Dermis blood vessel endothelial cell (primary cell): ENCODE data around the gene CCDC88B. TPM values are rescaled to one million over a fixed set of nuclear protein-coding genes. Genes with fewer than 3 reads are reported as not detected.
"Not testable (repeated sequence)": the region's sequence is repeated elsewhere in the genome, so short reads cannot be mapped to it uniquely, and the experiment has no call there.

Experiments
- DNase-seq: peaks from one replicate; pipeline ENCODE4 v3.0.0; 2010
- total RNA-seq: library from RNA; depleted of rRNA; stranded (reverse); fragments of >200 nt; gene quantifications from 2 replicates; pipeline ENCODE4 v1.2.3, GENCODE V29; 2014

CCDC88B gene
- total RNA-seq, 1 donor from 2014 or later: 1.2 TPM

DNA sequence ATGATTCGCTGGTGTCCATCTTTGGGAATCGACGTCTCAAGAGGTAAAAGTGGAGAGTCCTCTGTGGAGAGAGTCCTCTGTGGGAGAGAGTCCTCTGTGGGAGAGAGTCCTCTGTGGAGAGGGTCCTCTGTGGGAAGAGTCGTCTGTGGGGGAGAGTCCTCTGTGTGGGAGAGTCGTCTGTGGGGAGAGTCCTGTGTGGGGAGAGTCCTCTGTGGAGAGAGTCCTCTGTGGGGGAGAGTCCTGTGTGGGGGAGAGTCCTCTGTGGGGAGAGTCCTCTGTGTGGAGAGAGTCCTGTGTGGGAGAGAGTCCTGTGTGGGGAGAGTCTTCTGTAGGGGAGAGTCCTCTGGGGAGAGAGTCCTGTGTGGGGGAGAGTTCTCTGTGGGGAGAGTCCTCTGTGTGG lies 19.0 kb upstream of the CCDC88B start:
- DNase-seq: no peak

DNA sequence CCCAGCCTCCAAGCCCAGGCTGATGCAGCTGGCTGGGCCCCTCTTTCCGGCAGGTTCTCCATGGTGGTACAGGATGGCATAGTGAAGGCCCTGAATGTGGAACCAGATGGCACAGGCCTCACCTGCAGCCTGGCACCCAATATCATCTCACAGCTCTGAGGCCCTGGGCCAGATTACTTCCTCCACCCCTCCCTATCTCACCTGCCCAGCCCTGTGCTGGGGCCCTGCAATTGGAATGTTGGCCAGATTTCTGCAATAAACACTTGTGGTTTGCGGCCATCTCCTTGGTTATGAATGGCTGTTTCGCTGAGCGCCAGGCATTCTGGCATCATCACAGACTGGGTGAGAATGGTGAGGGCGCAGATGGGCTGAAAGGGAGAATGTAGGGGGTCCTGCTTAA lies 18.5 kb upstream of the CCDC88B start:
- no peak for DNase-seq

DNA sequence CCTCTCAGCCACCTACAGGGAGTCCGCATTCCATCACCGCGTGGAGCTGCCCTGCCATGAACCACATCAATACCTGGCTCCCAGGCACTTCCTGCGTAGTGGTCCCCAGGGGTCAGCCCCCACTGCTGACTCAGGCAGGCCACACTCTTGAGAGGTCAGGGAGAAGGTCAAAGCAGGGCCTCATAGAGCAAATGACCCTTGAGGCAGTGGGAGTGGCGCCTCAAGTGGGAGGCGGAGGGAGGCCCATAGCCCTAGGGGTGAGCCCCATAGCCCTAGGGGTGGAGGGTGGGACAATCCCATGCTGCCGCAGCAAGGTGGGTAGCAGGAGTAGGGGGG lies 17.1 kb upstream of the CCDC88B start:
- no peak for DNase-seq

DNA sequence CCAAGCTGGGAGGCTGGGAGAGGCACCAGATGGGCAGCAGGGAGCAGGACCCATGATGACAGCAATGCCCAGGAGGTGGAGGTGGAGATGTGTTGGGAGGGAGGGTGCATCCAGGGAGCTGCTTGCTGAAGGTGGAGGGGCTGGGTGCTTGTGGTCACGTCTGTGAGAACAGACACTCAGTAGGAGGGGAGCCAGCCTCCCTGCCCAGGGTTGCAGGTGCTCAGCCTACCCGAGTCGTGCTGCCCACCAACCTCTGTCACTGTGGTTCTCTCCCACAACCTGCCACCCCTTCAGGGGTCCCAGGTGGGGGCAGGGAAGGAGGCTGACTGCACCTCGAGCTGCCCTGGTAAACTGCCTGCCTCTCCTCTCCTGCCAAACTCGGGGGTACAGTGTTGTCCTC lies 16.6 kb upstream of the CCDC88B start:
- no peak for DNase-seq

DNA sequence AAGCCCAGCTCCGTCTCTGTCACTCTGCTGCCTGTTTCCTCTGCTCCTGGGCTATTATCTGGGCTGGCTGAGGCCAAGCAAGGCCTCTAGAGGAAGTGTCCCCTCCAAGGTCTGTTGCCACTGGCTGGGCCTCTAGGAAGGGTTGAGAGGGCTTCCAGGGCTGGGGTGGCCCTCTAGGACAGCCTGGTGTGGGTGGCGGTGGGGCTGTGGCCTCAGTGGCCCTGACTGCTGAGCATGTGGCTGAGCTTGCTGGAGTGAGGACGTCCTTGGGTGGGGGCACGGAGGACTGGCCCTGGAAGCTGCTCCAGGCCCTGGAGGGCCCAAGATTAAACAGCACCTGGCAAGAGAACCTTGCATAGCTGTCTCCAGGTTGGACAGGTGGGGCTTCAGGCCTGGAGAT lies 16.0 kb upstream of the CCDC88B start:
- not testable (repeated sequence) for DNase-seq

DNA sequence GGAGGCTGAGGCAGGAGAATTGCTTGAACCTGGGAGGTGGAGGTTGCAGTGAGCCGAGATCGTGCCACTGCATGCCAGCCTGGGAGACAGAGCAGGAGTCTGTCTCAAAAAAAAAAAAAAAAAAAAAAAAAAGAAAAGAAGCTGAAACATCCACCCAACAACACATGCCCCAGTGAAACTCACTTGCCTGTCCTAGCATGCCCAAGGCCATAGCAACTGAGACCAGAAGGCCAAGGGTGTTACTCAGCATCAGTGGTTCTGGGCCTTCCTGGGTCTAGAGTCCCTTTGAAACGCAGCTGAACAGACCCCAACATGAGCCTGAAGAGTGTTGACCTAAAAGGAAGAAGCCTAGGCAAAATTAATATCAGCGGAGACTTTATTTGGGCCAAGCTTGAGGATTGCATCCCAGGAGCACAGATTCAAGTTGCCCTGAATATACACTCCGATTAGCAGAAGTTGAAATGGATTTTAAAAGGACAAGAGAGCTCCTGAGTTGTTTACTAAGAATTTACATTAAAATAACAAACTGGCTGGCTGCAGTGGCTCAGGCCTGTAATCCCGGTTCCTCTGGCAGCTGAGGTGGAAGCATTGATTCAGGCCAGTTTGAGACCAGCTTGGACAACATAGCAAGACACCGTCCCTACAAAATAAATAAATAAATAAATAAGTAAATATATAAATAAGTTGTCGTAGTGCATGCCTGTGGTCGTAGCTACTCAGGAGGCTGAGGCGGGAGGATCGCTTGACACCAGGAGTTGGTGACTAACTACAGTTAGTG lies 15.1 kb upstream of the CCDC88B start:
- DNase-seq: no peak

DNA sequence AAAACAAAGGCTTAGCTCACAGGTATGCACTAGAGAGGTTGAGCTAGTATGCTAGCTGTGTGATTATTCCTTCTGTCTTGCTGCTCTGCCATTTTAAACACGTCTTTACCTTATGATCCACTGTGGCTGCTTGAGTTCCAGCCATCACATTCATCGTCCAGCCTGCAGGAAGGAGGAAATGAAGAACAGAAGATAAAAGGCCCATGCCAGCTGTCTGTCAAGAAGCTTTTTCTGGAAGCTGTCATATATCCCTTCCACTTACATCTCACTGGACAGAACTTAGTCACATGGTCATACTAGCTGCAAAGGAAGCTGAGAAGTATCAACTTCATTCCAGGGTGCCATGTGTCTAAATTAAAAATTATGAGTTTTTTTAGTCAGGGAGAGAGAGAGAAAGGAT lies 12.6 kb upstream of the CCDC88B start:
- DNase-seq: no peak

DNA sequence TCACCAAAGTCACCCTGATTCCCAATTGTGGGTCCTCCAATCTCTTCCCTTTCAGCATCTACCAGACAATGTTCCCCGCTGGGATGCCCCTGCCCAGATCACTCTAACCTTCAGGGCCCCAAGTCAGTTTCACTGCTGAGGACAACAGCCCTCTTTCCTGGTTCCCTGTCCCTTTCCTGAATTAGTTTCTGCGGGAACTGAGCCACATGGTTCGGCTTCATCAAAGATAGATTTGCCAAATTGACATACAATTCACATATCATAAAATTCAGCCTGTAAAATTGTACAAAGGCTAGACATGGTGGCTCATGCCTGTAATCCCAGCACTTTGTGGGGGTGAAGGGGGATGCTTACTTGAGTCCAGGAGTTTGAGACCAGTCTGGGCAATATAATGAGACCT lies 12.0 kb upstream of the CCDC88B start:
- no peak for DNase-seq

DNA sequence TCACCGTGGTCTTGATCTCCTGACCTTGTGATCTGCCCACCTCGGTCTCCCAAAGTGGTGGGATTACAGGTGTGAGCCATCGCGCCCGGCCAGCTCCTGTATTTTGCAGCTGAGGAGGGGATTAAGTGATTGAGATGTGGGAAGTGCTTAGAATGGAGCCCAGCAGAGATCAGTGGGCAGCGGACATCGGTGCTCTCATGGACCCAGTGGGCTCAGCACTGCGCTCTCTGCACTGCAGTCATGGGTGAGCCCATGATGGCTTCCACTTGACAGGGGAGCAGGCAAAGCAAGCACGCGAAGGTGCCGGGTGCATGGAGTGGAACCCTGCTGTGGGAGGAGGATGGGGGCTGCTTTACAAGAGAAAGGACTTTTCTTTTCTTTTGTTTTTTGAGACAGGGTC lies 9.1 kb upstream of the CCDC88B start:
- no peak for DNase-seq

DNA sequence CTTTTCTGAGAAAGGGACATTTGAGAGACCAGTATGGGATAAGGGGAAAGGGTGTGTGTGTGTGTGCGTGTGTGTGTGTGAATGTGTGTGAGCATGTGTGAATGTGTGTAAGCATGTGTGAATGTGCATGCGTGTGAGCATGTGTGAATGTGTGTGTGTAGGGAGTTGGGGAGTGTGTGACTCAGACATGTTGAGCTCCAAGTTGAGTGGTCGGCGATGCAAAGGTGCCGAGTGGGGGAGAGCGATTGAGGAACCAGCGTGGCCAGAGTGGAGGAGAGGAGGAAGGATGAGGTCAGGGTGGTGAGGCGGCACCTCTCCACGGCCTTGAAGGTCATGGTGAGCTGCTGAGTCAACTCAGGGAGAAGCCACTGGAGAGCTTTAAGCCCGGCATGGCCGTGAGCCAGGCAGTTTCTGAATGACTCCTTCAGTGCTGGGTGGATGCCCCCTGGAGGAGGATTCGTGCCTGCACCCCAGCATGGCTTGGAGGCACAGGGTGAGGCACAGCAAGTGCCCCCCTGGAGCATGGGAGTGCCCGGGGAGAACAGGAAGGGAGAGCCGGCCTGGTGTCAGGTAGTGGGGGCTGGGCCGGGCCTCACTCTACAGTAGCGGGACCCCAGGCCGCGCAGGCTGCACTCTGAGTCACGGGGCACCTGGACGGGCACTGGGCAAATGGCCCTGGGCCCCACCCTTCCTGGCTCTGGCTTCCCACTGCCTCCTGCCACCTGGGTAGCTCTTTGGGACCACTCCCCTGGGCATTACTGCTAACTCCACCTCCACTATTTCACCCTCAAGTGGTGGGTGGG lies 8.2 kb upstream of the CCDC88B start:
- DNase-seq: peak; percentile 85

DNA sequence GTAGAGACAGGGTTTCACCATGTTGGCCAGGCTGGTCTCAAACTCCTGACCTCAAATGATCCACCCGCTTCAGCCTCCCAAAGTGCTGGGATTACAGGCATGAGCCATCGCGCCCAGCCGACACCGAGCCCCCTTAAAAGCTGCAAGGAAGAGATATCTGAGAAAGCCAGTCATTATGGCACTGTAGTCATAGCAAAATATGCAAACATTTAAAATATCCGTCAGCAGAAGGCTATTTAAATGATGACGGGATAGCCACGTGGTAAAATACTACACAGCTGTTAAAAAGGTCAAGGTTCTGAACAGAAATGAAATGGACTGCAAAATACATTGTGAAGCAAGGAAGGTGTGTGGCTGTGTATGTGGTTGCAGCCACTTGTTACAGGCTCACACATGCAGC lies 6.4 kb upstream of the CCDC88B start:
- DNase-seq: no peak

DNA sequence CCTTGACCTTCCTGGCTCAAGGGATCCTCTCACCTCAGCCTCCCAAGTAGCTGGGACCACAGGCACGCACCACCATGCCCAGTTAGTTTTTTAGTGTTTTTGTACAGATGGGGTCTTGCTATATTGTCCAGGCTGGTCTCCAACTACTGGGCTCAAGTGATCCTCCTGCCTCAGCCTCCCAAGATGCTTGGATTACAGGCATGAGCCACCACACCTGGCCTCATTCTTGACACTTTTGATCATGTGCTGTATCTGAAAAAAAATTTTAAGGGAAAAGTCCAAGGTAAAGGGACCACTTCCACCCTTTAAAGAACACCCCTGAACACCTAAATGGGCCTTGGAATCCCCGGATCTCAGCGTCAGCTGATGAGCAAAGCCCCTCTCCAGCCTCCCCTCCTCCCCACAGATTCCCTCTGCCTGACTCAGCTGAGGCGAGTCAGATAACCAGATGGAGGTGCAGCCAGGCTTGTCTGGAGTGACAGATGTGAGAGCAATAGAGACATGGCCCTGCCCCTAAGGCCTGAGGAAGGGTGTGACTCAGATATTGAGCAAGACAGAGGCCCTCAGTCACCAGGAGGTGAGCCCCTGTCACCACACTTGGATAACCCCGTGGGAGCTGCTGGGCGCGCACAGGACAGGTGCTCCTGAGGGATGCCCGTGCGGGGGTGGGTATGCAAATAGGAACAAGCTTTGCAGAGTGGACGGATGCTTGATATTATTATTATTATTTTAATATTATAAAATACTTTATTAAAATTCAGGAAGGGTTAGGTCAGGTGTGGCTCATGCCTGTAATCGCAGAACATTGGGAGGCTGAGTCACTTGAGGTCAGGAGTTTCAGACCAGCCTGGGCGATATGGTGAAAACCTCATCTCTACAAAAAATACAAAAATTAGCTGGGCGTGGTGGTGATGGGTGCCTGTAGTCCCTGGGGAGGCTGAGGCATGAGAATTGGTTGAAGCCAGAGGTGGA lies 5.0 kb upstream of the CCDC88B start:
- DNase-seq: peak; percentile 45

DNA sequence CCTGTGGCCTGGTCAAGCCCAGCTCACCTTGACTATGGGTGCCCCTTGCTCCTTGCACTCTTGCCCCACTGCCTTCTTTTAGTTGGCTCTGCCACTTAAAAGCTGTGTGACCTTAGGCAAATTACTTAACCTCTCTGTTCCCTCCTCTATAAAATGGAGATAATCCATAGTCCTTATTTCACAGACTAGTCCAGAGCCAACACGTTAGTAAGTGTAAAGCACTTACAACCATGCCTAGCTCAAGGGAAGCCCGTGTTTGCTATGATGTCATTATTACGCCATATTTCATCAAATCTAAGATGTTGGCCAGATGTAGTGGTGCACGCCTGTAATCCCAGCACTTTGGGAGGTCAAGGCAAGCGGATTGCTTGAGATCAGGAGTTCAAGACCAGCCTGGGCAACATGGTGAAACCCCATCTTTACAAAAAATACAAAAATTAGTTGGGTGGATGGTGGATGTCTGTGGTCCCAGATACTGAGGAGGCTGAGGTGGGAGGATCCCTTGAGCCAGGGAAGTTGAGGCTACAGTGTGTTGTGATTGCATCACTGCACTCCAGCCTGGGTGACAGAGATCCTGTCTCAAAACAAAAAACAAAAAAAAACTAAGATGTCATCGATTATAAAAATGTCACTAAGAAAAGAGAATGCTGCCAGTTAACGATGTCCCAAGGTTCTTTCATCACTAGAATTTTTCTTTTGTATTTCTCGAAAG lies 2.3 kb upstream of the CCDC88B start:
- DNase-seq: no peak

DNA sequence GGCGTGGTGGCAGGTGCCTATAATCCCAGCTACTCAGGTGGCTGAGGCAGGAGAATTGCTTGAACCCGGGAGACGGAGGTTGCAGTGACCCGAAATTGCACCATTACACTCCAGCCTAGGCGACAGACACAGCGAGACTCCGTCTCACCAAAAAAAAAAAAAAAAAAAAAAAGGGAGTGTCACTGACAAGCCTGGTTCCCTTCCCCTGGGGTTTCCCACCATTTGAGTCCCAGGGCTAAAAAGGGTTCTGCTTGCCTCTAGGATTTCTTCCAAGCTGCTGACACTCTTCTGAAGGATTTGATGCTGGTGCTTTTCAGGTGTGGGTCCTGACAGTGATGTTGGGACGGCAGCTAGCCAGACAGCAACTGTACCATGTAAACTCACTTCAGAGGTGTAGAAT lies 1.3 kb upstream of the CCDC88B start:
- DNase-seq: no peak

DNA sequence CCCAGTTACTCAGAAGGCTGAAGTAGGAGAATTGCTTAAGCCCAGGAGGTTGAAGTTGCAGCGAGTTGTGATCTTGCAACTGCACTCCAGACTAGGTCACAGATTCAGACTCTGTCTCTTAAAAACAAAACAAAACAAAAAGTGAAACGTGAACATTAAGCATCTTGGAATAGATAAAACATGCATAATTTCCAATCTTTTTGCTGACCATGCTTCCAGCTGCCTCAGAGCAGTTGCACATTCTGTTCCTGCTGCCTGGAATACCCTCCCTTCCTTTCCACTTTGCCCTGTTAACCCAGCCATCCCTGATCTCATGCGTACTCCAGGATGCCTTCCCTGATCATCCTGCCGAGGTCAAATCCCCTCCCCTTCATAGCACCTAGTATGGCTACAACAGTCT lies 718 bp upstream of the CCDC88B start:
- DNase-seq: no peak

DNA sequence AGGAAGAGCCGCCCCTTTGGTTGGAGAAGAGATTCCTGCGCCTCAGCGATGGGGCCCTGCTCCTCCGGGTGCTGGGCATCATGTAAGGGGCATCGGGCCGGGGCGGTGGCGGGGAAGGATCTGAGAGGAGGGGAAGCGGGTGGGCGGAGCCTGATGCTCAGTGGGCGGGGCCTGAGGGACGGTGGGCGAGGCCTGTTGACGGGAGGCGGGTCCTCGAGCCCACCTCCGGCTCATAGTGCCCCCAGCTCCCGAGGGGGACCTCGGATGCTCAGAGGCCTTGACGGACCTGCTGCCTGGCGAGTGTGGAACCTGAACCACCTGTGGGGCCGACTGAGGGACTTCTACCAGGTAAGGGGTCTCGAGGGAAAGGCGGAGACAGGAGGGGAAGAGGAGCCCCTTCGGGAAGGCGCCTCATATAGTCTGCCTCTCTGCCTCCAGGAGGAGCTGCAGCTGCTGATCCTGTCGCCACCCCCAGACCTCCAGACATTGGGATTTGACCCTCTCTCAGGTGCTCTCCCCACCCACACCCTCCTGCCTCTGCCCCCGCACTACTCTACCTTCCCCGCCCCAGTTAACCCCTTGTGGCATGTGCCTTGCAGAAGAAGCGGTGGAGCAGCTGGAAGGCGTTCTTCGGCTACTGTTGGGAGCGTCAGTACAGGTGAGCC lies 799 bp downstream of the CCDC88B start:
- DNase-seq: peak; percentile 25

DNA sequence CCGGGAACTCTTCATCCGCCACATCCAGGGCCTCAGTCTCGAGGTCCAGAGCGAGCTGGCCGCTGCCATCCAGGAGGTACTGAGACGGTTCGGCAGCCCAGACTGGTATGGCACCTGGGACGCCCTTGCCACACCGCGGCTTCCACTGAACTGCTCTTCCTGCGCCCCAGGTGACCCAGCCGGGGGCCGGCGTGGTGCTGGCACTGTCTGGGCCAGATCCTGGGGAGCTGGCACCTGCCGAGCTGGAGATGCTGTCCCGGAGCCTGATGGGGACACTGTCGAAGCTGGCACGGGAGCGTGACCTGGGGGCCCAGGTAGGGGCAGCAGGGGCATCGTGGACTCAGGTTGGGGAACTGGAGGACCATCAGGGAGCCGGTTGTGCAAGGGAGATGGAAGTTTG lies 1.4 kb downstream of the CCDC88B start:
- DNase-seq: no peak

DNA sequence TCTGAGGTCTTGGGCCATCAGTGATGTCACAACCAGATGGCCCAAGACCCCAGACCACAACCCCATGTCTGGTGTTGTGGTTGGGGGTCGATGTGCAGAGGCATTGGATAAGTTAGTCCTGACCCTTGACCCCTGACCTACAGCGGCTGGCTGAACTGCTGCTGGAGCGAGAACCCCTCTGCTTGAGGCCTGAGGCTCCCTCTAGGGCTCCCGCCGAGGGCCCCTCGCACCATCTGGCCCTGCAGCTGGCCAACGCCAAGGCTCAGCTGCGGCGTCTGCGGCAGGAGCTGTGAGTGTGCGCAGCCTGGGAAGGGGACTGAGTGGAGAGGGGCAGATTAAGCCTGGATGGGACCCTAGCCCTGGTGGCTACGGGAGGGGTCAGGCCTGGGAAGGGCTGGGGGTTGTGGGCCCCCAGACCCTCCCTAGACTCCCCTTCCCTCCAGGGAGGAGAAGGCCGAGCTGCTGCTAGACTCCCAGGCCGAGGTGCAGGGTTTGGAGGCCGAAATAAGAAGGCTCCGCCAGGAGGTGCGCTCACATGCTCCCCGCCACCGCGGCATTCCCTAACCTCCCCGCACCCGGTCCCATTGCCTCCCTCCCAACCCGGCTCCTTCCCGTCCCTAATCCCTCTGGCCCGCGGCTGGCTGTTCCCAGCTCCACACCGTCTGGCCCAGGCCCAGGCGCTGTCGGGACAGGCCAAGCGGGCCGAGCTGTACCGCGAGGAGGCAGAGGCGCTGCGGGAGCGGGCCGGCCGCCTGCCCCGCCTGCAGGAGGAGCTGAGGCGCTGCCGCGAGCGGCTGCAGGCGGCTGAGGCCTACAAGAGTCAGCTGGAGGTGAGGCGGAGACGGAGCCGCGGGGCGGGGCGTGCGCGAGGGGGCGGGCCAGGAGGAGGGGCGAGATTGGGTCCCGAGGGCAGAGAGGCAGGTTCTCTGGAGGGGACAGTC lies 2.1 kb downstream of the CCDC88B start:
- DNase-seq: peak; percentile 90

DNA sequence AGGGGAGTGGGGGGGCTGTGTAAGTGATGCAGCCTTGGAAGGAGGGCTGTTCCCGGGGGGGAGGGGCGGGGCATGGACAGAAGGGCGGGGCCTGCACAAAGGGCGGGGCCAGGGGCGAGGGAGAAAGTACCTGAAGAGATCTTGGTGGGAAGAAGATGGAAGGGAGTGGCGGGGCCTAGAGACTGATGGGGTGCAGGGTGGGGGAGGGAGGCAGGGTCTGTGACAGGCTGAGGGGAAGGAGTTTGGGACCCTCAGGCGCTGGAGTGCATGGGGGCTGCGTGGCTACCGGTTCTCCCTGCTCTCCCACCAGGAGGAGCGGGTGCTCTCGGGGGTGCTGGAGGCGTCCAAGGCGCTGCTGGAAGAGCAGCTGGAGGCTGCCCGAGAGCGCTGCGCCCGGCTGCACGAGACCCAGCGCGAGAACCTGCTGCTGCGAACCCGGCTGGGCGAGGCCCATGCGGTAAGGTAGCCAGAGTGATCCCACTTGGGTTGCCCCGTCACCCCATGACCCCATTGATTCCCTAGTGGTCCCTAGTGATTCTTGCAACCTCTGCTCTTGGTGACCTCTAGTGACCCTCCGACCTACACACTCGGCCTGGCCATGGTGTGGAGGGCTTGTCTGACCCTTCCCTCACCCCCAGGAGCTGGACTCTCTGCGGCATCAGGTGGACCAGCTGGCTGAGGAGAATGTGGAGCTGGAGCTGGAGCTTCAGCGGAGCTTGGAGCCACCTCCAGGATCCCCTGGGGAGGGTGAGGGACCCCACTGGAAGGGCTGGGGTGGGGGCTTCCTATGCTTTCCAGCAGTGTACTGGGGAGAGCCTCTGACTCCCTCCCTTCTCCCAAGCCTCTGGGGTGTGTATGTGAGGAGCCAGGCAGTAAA lies 3.1 kb downstream of the CCDC88B start:
- no peak for DNase-seq
